ENCODE measurements around the gene EGFR. TPM values are rescaled to one million over a fixed set of nuclear protein-coding genes. Genes with fewer than 3 reads are reported as not detected.

EGFR gene
- total and polyA plus RNA-seq, 4 donors = 24.1 to 57.6 (median 29.9) TPM

DNA sequence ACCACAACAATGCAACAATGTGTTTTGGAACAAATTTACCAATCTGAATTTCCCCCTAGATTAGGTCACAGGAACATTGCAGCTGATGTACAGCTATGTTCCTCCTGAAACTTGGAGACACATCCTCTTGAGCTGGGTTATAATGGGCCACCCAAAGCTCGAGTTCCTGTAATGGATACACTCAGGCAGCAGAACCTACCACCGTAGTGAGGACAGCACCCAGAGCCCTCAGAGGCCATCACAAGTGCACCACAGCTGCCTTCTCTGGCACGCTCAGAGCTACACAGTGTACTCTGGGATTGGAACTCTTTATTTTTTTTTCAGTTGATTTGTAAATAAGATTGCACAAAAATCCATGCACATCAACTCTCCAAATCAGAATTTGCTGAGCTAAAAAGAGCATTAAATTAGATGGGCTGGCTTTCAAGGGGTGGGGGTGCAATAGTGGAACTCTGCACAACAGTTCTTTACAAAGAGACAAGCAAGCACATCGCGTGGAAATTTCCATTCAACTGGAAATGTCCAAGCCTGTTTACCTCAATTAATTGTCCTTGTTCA, 56.7 kb downstream of the EGFR start:
- Histone ChIP-seq H3K4me1 (ENCODE audit: control insufficient read depth, insufficient read depth, low read length) (peaks cover 3% of the 10 kb centered on the region), H3K27ac (ENCODE audit: low read depth, low read length) (peak overlapping the region; percentile 59)

DNA sequence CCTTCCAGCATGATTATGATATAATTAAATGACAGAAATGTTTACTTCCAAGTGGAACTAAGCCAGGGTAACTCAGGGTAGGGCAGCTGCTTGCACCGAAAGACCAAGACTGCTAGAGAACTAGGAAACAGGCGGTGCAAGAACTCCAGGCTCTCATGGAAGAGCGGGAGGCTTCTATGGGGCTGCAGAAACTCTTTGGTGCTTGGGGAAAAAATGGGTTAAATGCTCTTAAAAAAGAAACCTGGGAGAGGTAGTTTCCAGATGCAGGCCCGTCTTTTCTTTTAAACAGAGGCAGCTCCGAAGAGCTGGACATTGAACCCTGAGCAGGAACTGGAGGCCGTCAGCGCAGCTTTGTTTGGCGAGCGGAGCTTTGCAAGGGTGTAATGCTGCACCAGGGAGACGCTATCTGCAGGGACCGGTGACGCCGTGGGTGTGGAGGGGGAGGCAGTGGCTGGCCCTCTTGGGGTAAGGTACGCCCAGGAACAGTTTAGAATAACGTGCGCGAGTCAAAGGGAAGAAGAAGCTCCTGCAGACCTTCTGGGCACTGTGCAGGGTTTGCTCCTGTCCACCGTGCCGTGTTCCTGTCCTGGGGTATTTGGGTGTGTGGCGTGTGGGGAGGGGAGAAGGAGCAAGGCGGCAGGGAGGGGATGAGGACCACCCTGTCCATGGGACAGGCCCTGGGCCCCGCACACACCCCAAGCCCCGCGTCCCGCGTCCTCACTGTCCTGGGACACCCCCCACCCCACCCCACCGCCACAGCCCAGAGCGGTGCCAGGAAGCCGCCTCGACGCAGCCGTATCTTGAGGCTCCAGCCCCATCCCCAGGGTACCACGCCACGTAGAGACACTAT, 59.0 kb downstream of the EGFR start:
- H3K4me3 ChIP-seq (ENCODE audit: low read depth, low read length) = no peak overlapping the region
- WGBS (ENCODE audit: insufficient coverage) = 91% methylated on average over 23 of the region's 34 CpGs
- no peaks in the 10 kb centered on the region for H3K9me3 ChIP-seq (ENCODE audit: control insufficient read depth, insufficient read depth, low read length)
- H3K27ac ChIP-seq (ENCODE audit: low read depth, low read length) = no peak overlapping the region
- peaks cover 17% of the 10 kb centered on the region for H3K36me3 ChIP-seq (ENCODE audit: control insufficient read depth, insufficient read depth, low read length)
- DNase-seq (ENCODE audit: low read depth in 4 of 6, low spot score in 6 of 6) = no peak
- peaks cover 7% of the 10 kb centered on the region for H3K4me1 ChIP-seq (ENCODE audit: control insufficient read depth, insufficient read depth, low read length)
- no peaks in the 10 kb centered on the region for H3K27me3 ChIP-seq (ENCODE audit: control insufficient read depth, insufficient read depth, low read length)

More for the DNA sequence above, 56.7 kb downstream of the EGFR start:
- H3K4me3 ChIP-seq (ENCODE audit: low read depth, low read length) = no peak overlapping the region
- H3K27me3 ChIP-seq (ENCODE audit: control insufficient read depth, insufficient read depth, low read length) = no peaks in the 10 kb centered on the region
- WGBS (ENCODE audit: insufficient coverage) = 87% methylated on average over 2 of the region's 5 CpGs
- no peak for DNase-seq (ENCODE audit: low read depth in 4 of 6, low spot score in 6 of 6)
- peaks cover 13% of the 10 kb centered on the region for H3K36me3 ChIP-seq (ENCODE audit: control insufficient read depth, insufficient read depth, low read length)
- H3K9me3 ChIP-seq (ENCODE audit: control insufficient read depth, insufficient read depth, low read length) = no peaks in the 10 kb centered on the region

DNA sequence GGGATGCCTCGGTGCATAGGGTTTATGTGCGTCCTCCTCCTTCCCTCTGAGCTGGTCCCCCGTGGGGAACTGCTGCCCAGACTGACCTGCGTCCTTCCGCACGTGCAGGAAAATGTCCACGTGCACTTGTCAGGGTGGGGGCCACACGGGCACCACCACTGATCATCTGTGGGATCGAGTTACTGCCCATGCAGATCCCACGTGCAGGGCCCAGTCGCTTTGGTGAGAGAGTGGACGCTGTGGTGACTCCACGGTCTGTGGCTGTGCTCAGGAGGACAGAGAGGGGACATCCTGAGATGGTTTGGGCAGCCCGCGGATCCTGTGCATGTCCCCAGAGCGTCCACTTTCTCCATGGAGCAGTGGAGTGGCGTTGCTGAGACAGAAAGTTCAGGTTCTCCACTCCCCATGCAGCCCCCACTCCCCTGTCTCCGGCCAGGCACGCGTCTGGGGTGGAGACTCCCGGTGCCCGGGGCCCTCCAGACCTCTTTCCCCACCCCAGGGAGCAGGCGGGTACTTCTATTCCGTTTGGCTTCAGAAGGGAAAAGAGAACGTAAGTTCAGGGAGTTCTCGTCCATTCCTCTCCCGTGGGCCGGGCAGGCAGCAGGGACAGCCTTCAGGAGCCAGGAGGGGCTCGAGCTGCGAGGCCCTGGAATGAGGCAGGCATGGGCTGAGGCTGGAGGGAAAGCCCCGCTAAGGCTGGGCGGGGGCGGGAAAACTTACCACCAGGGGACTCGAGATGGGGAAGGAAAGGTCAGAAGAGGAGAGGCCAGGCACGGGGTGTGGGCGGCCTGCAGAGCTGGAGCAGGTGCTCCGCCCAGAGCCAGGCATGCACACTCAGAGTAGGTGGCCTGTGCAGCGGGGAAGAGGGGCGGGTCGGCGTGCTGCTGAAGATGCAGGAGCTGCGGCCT, 59.9 kb downstream of the EGFR start:
- peak in 1 of 6 donors; percentile 48 for DNase-seq (ENCODE audit: low read depth in 4 of 6, low spot score in 6 of 6)
- peak overlapping the region; percentile 57 for H3K27ac ChIP-seq (ENCODE audit: low read depth, low read length)

DNA sequence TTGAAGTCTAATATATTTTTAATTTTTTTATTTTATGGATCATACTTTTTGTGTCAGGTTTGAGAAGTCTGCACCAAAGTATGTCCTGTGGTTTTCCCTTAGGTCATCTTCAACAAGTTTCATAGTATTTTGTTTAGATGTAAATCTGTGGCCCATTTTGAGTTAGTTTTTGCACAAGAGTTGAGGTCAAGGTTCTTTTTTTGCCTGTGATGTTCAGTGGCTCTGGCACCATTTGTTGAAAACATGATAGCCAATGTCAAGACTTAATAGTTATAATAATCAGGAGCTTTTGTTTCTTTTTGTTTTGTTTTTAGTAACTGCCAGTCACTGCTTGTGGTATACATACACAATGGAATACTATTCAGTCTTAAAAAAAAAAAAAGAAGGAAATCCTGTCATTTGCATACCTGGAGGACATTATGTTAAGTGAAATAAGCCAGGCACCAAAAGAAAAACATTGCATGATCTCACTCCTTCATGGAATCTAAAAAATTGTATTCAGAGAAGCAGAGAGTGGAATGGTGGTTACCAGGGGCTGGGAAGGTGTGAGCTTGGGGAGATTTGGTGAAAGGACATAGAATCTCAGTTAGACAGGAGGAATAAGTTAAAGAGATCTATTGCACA, 61.3 kb downstream of the EGFR start:
- Histone ChIP-seq H3K36me3 (ENCODE audit: control insufficient read depth, insufficient read depth, low read length) (peaks cover 17% of the 10 kb centered on the region), H3K27ac (ENCODE audit: low read depth, low read length) (no peak overlapping the region), H3K4me1 (ENCODE audit: control insufficient read depth, insufficient read depth, low read length) (peaks cover 4% of the 10 kb centered on the region), H3K9me3 (ENCODE audit: control insufficient read depth, insufficient read depth, low read length) (no peaks in the 10 kb centered on the region), H3K27me3 (ENCODE audit: control insufficient read depth, insufficient read depth, low read length) (no peaks in the 10 kb centered on the region), H3K4me3 (ENCODE audit: low read depth, low read length) (no peak overlapping the region)
- no peak for DNase-seq (ENCODE audit: low read depth in 4 of 6, low spot score in 6 of 6)

More for the DNA sequence above, 59.9 kb downstream of the EGFR start:
- WGBS (ENCODE audit: insufficient coverage) = 84% methylated on average over 39 of the region's 42 CpGs
- peaks cover 7% of the 10 kb centered on the region for H3K4me1 ChIP-seq (ENCODE audit: control insufficient read depth, insufficient read depth, low read length)
- H3K36me3 ChIP-seq (ENCODE audit: control insufficient read depth, insufficient read depth, low read length) = peaks cover 17% of the 10 kb centered on the region
- H3K4me3 ChIP-seq (ENCODE audit: low read depth, low read length) = no peak overlapping the region
- H3K9me3 ChIP-seq (ENCODE audit: control insufficient read depth, insufficient read depth, low read length) = no peaks in the 10 kb centered on the region
- no peaks in the 10 kb centered on the region for H3K27me3 ChIP-seq (ENCODE audit: control insufficient read depth, insufficient read depth, low read length)

DNA sequence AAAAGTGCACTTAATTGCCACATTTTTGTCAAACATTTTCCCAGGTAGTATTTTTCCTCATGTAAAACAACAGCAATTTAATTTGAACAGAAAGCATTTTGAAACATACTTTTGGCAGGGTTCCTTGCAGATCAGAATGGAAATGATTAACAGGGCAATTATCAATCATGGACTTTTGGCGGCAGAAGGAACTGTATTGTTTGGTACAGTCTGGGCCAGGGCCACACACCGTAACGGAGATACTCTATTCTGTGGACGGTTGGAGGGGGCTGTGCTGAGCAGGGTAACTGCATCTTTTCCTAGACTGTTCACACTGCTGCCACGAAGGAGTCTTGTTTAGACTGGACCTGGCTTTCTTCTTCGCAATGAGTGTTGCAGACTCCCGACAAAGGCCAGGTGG, 62.3 kb downstream of the EGFR start:
- H3K4me1 ChIP-seq (ENCODE audit: control insufficient read depth, insufficient read depth, low read length) = peaks cover 6% of the 10 kb centered on the region
- peaks cover 17% of the 10 kb centered on the region for H3K36me3 ChIP-seq (ENCODE audit: control insufficient read depth, insufficient read depth, low read length)
- no peak overlapping the region for H3K27ac ChIP-seq (ENCODE audit: low read depth, low read length)
- H3K4me3 ChIP-seq (ENCODE audit: low read depth, low read length) = no peak overlapping the region
- 65% methylated on average over 7 of the region's 7 CpGs for WGBS (ENCODE audit: insufficient coverage)
- DNase-seq (ENCODE audit: low read depth in 4 of 6, low spot score in 6 of 6) = no peak
- no peaks in the 10 kb centered on the region for H3K9me3 ChIP-seq (ENCODE audit: control insufficient read depth, insufficient read depth, low read length)
- no peaks in the 10 kb centered on the region for H3K27me3 ChIP-seq (ENCODE audit: control insufficient read depth, insufficient read depth, low read length)

DNA sequence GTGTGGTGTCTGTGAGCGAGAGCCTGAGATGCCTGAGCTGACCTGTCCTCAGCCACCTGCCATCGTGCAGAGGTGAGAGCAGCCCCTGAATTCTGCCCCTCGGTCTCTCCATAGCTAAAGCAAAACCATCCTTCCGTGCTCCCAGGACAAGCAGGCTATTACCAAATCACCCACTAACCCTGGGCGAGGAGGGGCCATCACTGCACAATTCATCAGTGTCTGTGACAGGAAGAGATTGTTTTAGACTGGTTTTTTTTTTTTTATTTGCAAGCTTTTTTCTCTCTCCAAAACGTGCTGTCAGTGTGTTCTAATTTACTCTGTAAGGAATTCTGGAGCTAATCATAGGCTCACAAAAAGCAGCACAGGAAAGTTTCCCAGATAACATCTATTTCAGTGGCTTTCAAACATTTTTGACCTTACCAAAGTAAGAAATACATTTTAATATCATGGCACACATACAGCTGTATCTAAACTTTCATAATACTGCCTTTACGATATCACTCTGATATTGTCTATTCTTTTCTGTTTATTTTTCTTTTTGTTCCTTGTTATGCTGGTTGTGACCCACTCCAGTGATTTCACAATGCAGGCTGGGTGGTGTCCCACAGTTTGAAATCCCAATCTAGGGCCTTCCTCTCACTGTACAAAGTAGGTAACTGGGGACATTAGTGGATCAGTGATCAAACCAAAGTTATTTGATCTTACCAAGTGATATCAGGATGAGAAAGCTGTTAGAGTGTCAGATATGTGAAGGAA, 62.8 kb downstream of the EGFR start:
- Histone ChIP-seq H3K4me3 (ENCODE audit: low read depth, low read length) (no peak overlapping the region), H3K9me3 (ENCODE audit: control insufficient read depth, insufficient read depth, low read length) (no peaks in the 10 kb centered on the region), H3K27ac (ENCODE audit: low read depth, low read length) (no peak overlapping the region), H3K36me3 (ENCODE audit: control insufficient read depth, insufficient read depth, low read length) (peaks cover 17% of the 10 kb centered on the region), H3K4me1 (ENCODE audit: control insufficient read depth, insufficient read depth, low read length) (peaks cover 11% of the 10 kb centered on the region), H3K27me3 (ENCODE audit: control insufficient read depth, insufficient read depth, low read length) (no peaks in the 10 kb centered on the region)
- no peak for DNase-seq (ENCODE audit: low read depth in 4 of 6, low spot score in 6 of 6)
- 80% methylated on average over 2 of the region's 7 CpGs for WGBS (ENCODE audit: insufficient coverage)

DNA sequence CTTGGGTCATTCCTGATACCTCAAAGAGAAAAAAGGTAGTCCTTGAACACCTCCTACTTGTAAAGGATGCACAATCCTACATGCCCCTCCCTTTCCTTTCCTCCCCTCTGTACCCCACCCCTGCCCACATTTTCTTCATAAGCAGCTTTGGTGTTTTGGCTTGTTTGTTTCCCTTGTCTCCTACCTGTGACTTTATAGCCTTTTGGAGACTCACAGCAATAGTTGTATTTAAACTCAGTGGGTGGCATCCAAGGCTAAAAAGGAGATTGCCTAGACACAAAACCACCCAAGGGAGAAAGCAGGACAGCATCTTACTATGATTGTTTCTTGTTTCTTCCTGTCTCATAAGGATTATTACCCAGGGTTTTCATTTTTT, 63.4 kb downstream of the EGFR start:
- no peak overlapping the region for H3K4me3 ChIP-seq (ENCODE audit: low read depth, low read length)
- no peaks in the 10 kb centered on the region for H3K9me3 ChIP-seq (ENCODE audit: control insufficient read depth, insufficient read depth, low read length)
- H3K27me3 ChIP-seq (ENCODE audit: control insufficient read depth, insufficient read depth, low read length) = no peaks in the 10 kb centered on the region
- peaks cover 16% of the 10 kb centered on the region for H3K4me1 ChIP-seq (ENCODE audit: control insufficient read depth, insufficient read depth, low read length)
- H3K27ac ChIP-seq (ENCODE audit: low read depth, low read length) = no peak overlapping the region
- H3K36me3 ChIP-seq (ENCODE audit: control insufficient read depth, insufficient read depth, low read length) = peaks cover 17% of the 10 kb centered on the region
- no peak for DNase-seq (ENCODE audit: low read depth in 4 of 6, low spot score in 6 of 6)

DNA sequence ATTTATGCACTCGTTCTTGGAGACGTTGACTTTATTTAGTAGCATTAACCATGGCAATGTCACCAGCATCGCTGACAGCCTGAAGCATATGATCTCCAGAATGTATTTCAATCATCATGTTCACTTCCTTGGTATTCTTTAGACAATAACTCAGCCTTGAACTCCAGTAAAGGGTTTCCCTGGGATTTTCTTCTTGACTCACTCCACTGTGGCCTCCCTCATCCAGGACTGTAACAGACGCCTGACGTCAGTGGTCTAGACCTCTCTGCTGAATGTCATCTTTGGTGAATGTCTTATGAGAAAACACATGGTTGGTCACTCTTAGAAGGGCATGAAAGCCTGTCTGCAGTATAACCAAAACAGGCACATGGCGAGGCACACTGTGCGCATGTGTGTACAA, 64.4 kb downstream of the EGFR start:
- Histone ChIP-seq H3K4me3 (ENCODE audit: low read depth, low read length) (no peak overlapping the region), H3K36me3 (ENCODE audit: control insufficient read depth, insufficient read depth, low read length) (peaks cover 12% of the 10 kb centered on the region), H3K27ac (ENCODE audit: low read depth, low read length) (no peak overlapping the region), H3K27me3 (ENCODE audit: control insufficient read depth, insufficient read depth, low read length) (no peaks in the 10 kb centered on the region), H3K9me3 (ENCODE audit: control insufficient read depth, insufficient read depth, low read length) (no peaks in the 10 kb centered on the region), H3K4me1 (ENCODE audit: control insufficient read depth, insufficient read depth, low read length) (peaks cover 24% of the 10 kb centered on the region)
- DNase-seq (ENCODE audit: low read depth in 4 of 6, low spot score in 6 of 6) = no peak
- 100% methylated on average over 3 of the region's 7 CpGs for WGBS (ENCODE audit: insufficient coverage)

DNA sequence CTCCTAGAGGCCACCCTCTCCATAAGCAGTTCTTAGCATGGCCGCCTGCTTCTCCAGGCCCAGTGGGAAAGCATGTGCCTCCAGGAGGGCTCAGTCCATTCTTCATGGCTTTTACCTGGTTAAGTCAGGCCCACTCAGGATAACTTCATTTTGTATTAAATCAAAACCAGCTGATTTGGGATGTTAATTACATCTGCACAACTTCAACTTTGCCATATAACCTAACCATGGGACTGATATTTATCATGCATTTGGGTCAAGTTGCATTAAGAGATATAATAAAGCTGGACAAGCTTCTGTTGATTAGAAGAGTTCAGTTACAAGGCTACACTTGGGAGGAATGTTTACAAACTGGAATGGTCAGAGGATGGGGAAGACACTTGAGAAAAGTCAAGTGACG, 65.5 kb downstream of the EGFR start:
- Histone ChIP-seq H3K27me3 (ENCODE audit: control insufficient read depth, insufficient read depth, low read length) (no peaks in the 10 kb centered on the region), H3K27ac (ENCODE audit: low read depth, low read length) (no peak overlapping the region), H3K9me3 (ENCODE audit: control insufficient read depth, insufficient read depth, low read length) (no peaks in the 10 kb centered on the region), H3K36me3 (ENCODE audit: control insufficient read depth, insufficient read depth, low read length) (peaks cover 4% of the 10 kb centered on the region), H3K4me1 (ENCODE audit: control insufficient read depth, insufficient read depth, low read length) (peaks cover 24% of the 10 kb centered on the region), H3K4me3 (ENCODE audit: low read depth, low read length) (no peak overlapping the region)
- WGBS (ENCODE audit: insufficient coverage) = 100% methylated on average over 2 of the region's 2 CpGs
- DNase-seq (ENCODE audit: low read depth in 4 of 6, low spot score in 6 of 6) = no peak
